Stimulated activated CD8-positive, alpha-beta memory T cell treated with anti-CD3 and anti-CD28 coated beads, Interleukin-12 subunit alpha, Interleukin-12 subunit beta, amount 100 ng/mL, for 24 hours (primary cell): ENCODE measurements around the gene MYLIP.
"Not testable (repeated sequence)": the region's sequence is repeated elsewhere in the genome, so short reads cannot be mapped to it uniquely, and the experiment has no call there.

Source experiments
- DNase-seq: peaks from one replicate; pipeline ENCODE4 v3.0.0-alpha.2; 2020; ENCODE audit errors: extremely low read depth

The MYLIP gene

DNA sequence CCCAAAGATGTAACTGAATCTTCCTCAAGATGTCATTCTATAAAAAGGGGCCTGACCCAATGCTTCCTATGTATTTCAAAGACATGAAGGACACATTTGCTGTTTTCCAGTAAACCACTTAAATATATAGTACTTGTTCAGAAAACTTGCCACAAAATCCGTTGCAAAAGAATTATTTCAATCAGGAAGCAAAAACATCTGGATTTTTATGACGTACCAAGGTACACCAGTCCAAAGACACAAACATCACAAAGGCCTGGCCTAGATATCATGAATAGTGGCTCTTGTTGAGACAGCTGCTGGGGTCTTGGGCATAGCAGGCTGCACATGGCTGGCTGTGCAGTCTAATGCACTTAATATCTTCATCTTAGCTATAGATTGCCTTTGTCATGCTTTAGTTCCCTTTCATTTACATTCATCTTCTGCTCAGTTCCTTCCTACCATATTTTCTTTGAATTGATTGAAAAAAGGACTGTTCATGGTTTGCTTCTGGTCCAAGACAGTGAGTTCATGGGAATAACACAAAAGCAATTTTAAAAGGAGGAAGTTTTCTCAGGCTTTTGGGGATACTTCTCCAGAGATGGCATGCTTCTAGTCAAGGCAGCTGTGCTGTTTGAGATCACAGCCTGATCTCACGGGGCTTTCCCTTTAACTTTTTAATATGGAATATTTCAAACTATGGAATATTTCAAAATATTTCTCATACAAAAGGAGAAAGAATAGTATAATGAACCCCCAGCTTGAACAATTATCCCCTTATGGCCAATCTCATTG is 44.5 kb downstream of the MYLIP start:
- no peak for DNase-seq

DNA sequence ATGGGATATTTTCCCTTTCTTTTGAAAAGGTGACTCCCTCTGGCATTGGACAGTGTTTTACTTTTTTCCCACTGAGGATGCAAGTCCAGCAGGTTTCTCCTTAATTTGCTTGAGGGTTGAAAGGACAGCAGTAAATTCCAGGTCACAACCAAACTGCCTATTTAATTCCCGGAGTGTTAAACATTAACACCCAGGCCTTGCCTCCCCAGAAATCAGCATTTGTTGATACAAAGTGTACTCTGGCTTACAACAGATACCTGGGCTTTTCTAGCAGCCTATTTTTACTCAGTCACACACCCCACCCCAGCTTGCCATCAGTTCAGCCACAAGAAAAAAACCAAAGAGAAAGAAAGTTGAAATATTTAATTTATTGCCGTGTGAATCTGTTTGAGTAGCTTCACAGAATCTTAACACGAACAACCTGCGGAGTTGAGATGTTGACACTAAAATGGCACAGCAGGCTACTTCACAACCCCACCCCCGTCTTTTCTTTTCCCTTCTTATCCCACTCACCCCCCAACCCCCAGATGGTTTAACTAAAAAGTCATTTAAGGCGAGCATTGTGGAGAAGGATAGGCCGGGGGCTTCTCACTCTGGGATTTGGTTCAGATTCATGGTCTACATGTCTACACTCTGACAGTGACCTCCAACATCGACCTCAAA is 45.7 kb downstream of the MYLIP start:
- DNase-seq: no peak

DNA sequence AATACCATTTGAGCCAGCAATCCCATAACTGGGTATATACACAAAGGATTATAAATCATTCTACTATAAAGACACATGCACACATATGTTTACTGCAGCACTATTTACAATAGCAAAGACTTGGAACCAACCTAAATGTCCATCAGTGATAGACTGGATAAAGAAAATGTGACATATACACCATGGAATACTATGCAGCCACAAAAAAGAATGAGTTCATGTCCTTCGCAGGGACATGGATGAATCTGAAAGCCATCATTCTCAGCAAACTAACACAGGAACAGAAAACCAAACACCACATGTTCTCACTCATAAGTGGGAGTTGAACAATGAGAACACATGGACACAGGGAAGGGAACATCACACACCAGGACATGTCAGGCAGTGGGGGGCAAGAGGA is 47.7 kb downstream of the MYLIP start:
- not testable (repeated sequence) for DNase-seq

GRCh38 chr6:16177881-16178280 is 49.0 kb downstream of the MYLIP start:
- DNase-seq: no peak

- no peak for DNase-seq
Measured at GRCh38 chr6:16178351-16178750, 49.5 kb downstream of the MYLIP start.

- no peak for DNase-seq
Measured at GRCh38 chr6:16179063-16179462, 50.2 kb downstream of the MYLIP start.

DNA sequence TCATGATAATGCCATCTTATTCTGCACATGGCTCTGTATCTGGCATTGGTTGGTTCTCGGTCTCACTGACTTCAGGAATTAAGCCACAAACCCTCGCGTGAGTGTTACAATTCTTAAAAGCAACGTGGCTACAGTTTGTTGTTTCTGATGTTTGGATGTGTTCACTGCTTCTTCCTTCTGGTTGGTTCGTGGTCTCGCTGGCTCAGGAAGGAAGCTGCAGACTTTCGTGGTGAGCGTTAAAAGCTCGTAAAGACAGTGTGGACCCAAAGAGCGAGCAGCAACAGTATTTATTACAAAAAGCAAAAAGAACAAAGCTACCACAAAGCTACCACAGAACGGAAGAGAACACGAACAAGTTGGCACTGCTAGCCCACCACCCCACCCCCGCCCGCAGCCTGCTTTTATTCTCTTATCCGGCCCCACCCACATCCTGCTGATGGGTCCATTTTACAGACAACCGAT is 51.1 kb downstream of the MYLIP start:
- DNase-seq: no peak

DNA sequence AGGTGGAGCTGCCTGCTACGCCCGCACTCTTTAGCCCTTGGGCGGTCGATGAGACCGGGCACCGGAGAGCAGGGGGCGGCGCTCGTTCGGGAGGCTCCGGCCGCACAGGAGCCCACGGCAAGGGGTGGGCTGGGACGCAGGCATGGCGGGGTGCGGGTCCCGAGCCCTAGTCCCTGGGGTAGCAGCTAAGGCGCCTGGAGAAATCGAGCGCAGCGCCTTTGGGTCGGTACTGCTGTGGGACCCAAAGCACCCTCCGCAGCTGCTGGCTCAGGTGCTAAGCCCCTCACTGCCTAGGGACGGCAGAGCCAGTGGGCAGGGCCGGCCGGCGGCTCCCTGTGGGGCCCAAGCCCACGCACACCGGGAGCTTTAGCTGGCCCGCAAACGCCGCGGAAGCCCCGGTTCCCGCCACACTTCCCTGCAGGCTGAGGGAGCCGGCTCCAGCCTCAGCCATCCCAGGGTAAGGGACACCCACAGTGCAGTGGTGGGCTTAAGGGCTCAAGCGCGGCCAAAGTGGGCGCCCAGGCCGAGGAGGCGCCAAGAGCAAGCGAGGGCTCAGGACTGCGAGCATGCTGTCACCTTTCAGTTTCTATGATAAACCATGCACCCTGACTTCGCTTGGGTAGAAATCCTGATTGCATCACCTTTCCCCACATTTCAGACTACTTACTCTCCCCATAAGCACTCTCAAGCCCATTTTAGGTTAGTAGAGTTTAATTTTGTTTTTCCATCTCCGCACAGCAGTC is 52.0 kb downstream of the MYLIP start:
- no peak for DNase-seq

- no peak for DNase-seq
Measured at GRCh38 chr6:16181439-16182297, 52.8 kb downstream of the MYLIP start.

- no peak for DNase-seq
Measured at GRCh38 chr6:16183187-16183664, 54.3 kb downstream of the MYLIP start.

GRCh38 chr6:16184129-16184528 is 55.2 kb downstream of the MYLIP start:
- DNase-seq: no peak

- DNase-seq: no peak
Measured at GRCh38 chr6:16184551-16184950, 55.7 kb downstream of the MYLIP start.

- no peak for DNase-seq
Measured at GRCh38 chr6:16187176-16187575, 58.3 kb downstream of the MYLIP start.

DNA sequence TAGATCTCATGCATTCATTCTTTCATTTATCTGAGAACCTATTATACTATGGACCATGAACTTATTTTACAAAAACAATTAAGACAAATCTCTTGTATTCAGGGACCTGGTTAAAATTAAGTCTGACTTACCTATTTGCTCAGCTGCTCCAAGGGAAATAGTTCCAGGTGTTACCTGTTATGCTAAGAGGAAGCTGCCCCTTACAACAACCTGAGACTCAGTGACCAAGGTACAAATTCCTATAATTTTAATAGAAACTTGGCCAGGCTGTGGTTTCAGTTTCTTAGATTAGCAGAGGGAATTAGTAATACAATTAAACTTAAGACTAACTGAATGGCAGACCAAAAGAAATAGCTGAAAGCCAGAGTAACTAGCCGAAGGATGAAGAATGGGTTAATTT is 61.3 kb downstream of the MYLIP start:
- DNase-seq: no peak

GRCh38 chr6:16196260-16196983 is 67.5 kb downstream of the MYLIP start:
- DNase-seq: no peak

GRCh38 chr6:16196984-16197546 is 68.2 kb downstream of the MYLIP start:
- DNase-seq: no peak
